Astrocyte of the spinal cord (primary cell): ENCODE results near the gene TEDDM1.

ENCODE experiments used
- DNase-seq: peaks from one replicate; pipeline ENCODE4 v3.0.0; 2011; ENCODE audit warnings: low read depth, low spot score
- H3K4me3 ChIP-seq: 2 replicates; pipeline ENCODE4 v1.5.1; 2011; ENCODE audit warnings: low read depth, mild to moderate bottlenecking, low read length, moderate library complexity
- in situ Hi-C: cut with HindIII; loops from 2 replicates; pipeline ENCODE4 v1.10.0; 2017; ENCODE audit warnings: low sequenced_read_pairs
- TF ChIP-seq, protein P1 (sequence below): IDR thresholded peaks from 2 replicates; pipeline ENCODE4 v1.5.1; 2012; ENCODE audit warnings: low read depth, mild to moderate bottlenecking, low read length, inconsistent platforms

TEDDM1 gene

DNA sequence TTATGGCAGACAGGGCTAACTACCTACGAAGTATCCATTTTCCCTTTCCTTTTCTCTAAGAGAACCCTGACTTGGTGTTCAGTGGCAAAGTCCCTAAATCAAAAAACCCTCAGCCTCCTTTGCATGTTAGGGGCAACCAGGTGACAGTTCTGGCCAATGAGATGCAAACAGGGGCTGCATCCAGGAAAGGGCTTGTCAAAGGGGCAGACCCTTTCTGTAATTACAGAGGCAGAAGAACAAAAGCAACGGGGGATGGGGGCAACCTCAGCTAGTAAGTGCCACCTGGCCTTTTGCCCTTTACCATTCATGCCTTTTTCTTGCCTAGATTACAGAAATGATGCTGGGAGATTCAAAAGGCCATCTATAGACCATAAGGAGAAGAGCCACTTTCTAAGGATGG is 43.3 kb downstream of the TEDDM1 start:
- H3K4me3 ChIP-seq, result no peak overlapping the region
- no peak for DNase-seq
- TF ChIP-seq, protein P1, sequence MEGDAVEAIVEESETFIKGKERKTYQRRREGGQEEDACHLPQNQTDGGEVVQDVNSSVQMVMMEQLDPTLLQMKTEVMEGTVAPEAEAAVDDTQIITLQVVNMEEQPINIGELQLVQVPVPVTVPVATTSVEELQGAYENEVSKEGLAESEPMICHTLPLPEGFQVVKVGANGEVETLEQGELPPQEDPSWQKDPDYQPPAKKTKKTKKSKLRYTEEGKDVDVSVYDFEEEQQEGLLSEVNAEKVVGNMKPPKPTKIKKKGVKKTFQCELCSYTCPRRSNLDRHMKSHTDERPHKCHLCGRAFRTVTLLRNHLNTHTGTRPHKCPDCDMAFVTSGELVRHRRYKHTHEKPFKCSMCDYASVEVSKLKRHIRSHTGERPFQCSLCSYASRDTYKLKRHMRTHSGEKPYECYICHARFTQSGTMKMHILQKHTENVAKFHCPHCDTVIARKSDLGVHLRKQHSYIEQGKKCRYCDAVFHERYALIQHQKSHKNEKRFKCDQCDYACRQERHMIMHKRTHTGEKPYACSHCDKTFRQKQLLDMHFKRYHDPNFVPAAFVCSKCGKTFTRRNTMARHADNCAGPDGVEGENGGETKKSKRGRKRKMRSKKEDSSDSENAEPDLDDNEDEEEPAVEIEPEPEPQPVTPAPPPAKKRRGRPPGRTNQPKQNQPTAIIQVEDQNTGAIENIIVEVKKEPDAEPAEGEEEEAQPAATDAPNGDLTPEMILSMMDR, result no peak
- in situ Hi-C loops, result no loop called here

DNA sequence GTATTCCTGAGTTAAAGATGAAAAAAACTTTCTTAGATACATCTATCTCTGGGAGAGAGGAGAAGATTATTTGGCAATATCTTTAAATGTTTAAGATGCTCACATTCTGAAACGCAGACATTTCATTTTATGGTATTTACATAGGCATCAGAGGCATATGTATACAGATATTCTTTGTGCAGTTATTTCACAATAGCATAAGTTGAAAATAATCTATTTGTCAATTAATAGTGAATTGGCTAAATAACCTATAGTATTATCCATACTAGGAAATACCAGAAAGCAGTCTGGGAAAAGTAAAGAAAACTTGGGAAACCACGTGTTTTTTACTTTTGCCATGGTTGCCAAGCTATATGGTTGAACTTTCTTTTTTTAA is 44.8 kb downstream of the TEDDM1 start:
- TF ChIP-seq, protein P1, result no peak
- in situ Hi-C loops, result no loop called here
- H3K4me3 ChIP-seq, result no peak overlapping the region
- DNase-seq, result no peak

DNA sequence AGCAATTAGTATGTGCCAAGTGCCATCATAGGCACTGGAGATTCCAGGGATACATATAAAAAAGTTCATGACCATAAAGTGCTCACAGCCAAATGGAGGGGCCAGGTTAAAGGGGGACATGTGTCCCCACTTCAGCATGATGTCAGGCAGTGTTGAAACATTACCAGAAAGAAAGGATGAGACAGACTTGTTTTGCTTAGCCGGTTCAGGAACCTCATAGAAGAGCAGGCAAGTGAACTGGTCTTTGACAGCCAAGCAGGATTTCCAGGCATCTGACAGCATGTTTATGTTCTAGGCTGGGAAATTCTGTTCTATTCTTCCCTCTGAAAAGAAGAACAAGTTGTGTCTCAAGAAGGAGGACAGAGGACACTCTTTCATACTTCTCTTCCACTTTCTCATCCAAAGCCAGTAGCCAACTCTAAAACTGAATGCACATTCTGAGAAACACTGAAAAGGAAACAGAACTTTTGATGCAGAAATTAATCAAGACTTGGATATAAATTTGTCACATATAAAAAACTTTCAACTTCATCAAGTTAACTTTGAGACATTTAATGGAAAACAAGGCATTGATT is 48.6 kb downstream of the TEDDM1 start:
- TF ChIP-seq, protein P1, result no peak
- in situ Hi-C loops, result no loop called here
- no peak for DNase-seq
- H3K4me3 ChIP-seq, result no peak overlapping the region

DNA sequence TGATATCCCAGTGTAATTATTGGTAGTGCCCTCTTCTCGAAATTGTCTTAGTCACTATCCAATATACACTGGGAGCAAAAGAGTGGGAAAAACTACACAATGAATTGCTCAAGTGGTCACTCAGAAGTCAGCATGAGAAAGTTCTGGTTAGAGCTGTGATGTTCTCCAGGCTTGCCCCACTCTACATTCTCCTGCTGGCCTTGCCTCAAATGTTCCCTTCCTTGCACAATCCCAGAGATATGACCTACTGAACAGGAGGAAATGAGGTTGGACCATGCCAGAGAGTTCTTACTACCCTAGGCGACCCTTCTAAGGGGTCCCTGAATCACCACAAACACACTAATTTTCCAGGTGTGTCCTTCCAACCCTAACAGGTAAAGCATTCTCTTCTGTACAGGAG is 49.6 kb downstream of the TEDDM1 start:
- in situ Hi-C loops, result no loop called here
- TF ChIP-seq, protein P1, result no peak
- H3K4me3 ChIP-seq, result no peak overlapping the region
- no peak for DNase-seq

DNA sequence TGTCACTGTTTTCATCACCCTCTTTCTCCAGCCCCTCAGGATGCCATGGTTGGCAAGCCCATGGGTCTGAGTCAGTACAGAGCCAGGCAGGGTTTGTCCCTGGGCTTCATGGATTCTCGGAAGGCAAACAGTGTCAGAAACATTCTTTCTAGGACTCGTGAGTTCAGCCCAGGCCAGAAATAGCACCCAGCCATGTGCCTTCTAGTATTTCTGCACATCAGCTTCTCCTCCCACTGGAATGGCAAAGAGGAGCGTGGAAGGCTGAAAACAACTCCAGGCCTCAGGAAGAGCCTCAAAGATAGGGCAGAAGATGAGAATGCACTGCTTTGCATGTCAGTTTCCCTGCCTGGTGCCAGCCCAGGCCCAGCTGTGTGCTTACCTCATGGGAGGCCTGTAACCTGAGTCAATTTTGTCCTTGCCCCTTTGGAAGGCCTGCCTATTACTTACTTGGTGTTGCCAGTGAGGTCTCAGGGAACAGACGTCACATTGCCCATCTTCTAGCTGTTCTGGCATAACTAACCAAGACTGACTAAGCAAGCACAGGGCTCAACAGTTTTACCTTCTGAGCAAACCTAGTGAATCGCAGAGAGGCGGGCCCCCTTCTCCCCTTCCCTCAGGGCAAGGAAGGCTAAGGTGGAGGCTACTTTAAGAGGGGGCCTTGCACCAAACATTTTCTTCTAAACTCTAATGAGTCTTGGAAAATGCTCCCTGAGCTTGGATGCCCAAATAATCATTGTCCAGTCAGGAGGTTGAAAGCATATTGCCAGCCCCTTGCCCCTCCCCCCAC is 51.3 kb downstream of the TEDDM1 start:
- TF ChIP-seq, protein P1, result no peak
- no peak overlapping the region for H3K4me3 ChIP-seq
- in situ Hi-C loops, result no loop called here
- DNase-seq, result no peak
